ENCODE results near the gene STARD3.

The STARD3 gene

GRCh38 chr17:39704821-39705551 lies 68.0 kb downstream of the STARD3 start:
- TF ChIP-seq EZH2 (IDR thresholded peaks at IDR 0.05; ENCODE audit: borderline replicate concordance, low read length), result no peak
- TF ChIP-seq CTCF (IDR thresholded peaks at IDR 0.05; ENCODE audit: low read length), result no peak
- H3K4me1 ChIP-seq (ENCODE audit: insufficient read depth, low read length, severe bottlenecking), result no peaks in the 10 kb centered on the region
- no peaks in the 10 kb centered on the region for H3K79me2 ChIP-seq (ENCODE audit: insufficient read depth, low read length)
- H3K9ac ChIP-seq (ENCODE audit: low read length), result no peak overlapping the region
- no peak overlapping the region for H3K4me2 ChIP-seq (ENCODE audit: low read length)
- no peaks in the 10 kb centered on the region for H3K9me2 ChIP-seq (ENCODE audit: low read depth, low read length)
- no peaks in the 10 kb centered on the region for H4K20me1 ChIP-seq (ENCODE audit: insufficient read depth, low read length)
- H3K9me3 ChIP-seq (ENCODE audit: low read length), result no peaks in the 10 kb centered on the region
- no peak overlapping the region for H3K4me3 ChIP-seq (ENCODE audit: low read depth, low read length, poor library complexity, severe bottlenecking)
- no peaks in the 10 kb centered on the region for H3F3A ChIP-seq (ENCODE audit: insufficient read depth, low read length)
- H3K27ac ChIP-seq (ENCODE audit: low read depth, low read length, poor library complexity, severe bottlenecking), result no peak overlapping the region
- no peak overlapping the region for H2AFZ ChIP-seq (ENCODE audit: low read length)
- no peaks in the 10 kb centered on the region for H3K36me3 ChIP-seq (ENCODE audit: insufficient read depth, low read length)
- H3K27me3 ChIP-seq (ENCODE audit: insufficient read depth, low read length), result no peaks in the 10 kb centered on the region

GRCh38 chr17:39705786-39706348 lies 68.9 kb downstream of the STARD3 start:
- Histone ChIP-seq H3K27me3 (ENCODE audit: insufficient read depth, low read length) (no peaks in the 10 kb centered on the region), H3K4me3 (ENCODE audit: low read depth, low read length, poor library complexity, severe bottlenecking) (no peak overlapping the region), H3K9ac (ENCODE audit: low read length) (no peak overlapping the region), H3K4me1 (ENCODE audit: insufficient read depth, low read length, severe bottlenecking) (no peaks in the 10 kb centered on the region), H2AFZ (ENCODE audit: low read length) (no peak overlapping the region), H3K4me2 (ENCODE audit: low read length) (no peak overlapping the region), H4K20me1 (ENCODE audit: insufficient read depth, low read length) (no peaks in the 10 kb centered on the region), H3K9me3 (ENCODE audit: low read length) (no peaks in the 10 kb centered on the region), H3K79me2 (ENCODE audit: insufficient read depth, low read length) (no peaks in the 10 kb centered on the region), H3K9me2 (ENCODE audit: low read depth, low read length) (no peaks in the 10 kb centered on the region), H3K36me3 (ENCODE audit: insufficient read depth, low read length) (no peaks in the 10 kb centered on the region), H3K27ac (ENCODE audit: low read depth, low read length, poor library complexity, severe bottlenecking) (no peak overlapping the region), H3F3A (ENCODE audit: insufficient read depth, low read length) (no peaks in the 10 kb centered on the region)
- TF ChIP-seq EZH2 (IDR thresholded peaks at IDR 0.05; ENCODE audit: borderline replicate concordance, low read length), result no peak
- no peak for TF ChIP-seq CTCF (IDR thresholded peaks at IDR 0.05; ENCODE audit: low read length)

- Histone ChIP-seq H3K9ac (ENCODE audit: low read length) (no peak overlapping the region), H3K4me2 (ENCODE audit: low read length) (no peak overlapping the region), H3K4me1 (ENCODE audit: insufficient read depth, low read length, severe bottlenecking) (no peaks in the 10 kb centered on the region), H3K9me2 (ENCODE audit: low read depth, low read length) (no peaks in the 10 kb centered on the region), H3F3A (ENCODE audit: insufficient read depth, low read length) (no peaks in the 10 kb centered on the region), H3K36me3 (ENCODE audit: insufficient read depth, low read length) (no peaks in the 10 kb centered on the region), H3K79me2 (ENCODE audit: insufficient read depth, low read length) (no peaks in the 10 kb centered on the region), H3K9me3 (ENCODE audit: low read length) (no peaks in the 10 kb centered on the region), H3K27me3 (ENCODE audit: insufficient read depth, low read length) (no peaks in the 10 kb centered on the region), H3K4me3 (ENCODE audit: low read depth, low read length, poor library complexity, severe bottlenecking) (no peak overlapping the region), H4K20me1 (ENCODE audit: insufficient read depth, low read length) (no peaks in the 10 kb centered on the region), H3K27ac (ENCODE audit: low read depth, low read length, poor library complexity, severe bottlenecking) (no peak overlapping the region), H2AFZ (ENCODE audit: low read length) (no peak overlapping the region)
- no peak for TF ChIP-seq EZH2 (IDR thresholded peaks at IDR 0.05; ENCODE audit: borderline replicate concordance, low read length)
- no peak for TF ChIP-seq CTCF (IDR thresholded peaks at IDR 0.05; ENCODE audit: low read length)
Measured at GRCh38 chr17:39706383-39706782, 69.4 kb downstream of the STARD3 start.
